HEK293 (cell line): ENCODE data around the gene ADSS1.

ENCODE experiments used
- CTCF ChIA-PET: fragments of 350-600 bp; formaldehyde crosslinking; extraction: SDS; loops from one replicate; lab custom pipeline; 2021; ENCODE audit warnings: antibody characterized with exemption; lab: Yijun Ruan, JAX
- POLR2A ChIA-PET: fragments of 300-600 bp; formaldehyde crosslinking; extraction: SDS; loops from one replicate; lab custom pipeline; 2020; ENCODE audit warnings: antibody characterized with exemption, inconsistent platforms; lab: Yijun Ruan, JAX
- H3K27ac ChIP-seq: fragments of 200-500 bp; sonication (Bioruptor generic); 2 replicates; pipeline ENCODE4 v1.5.1; 2014; ENCODE audit warnings: low read depth, low read length, control low read depth, inconsistent platforms; ENCODE audit errors: extremely low read depth
- H3K36me3 ChIP-seq, 2 experiments: fragments of 200-500 bp in 1 of 2; sonication (Bioruptor generic) in 1 of 2; 1 replicate in 1 of 2; 2 replicates in 1 of 2; pipeline ENCODE4 v1.5.1; 2014 to 2017; ENCODE audit warnings: inconsistent platforms in 2 of 2, low read length in 2 of 2; ENCODE audit not compliant: control insufficient read depth in 2 of 2, insufficient read depth in 1 of 2
- H3K4me1 ChIP-seq: fragments of 200-500 bp; sonication (Bioruptor generic); 2 replicates; pipeline ENCODE4 v1.5.1; 2014; ENCODE audit warnings: mild to moderate bottlenecking, low read length, inconsistent platforms; ENCODE audit not compliant: control insufficient read depth, insufficient read depth
- H3K4me3 ChIP-seq: 2 replicates; pipeline ENCODE4 v1.5.1; 2011; ENCODE audit warnings: low read depth, mild to moderate bottlenecking, control low read depth, low read length, moderate library complexity
- H3K9me3 ChIP-seq: fragments of 200-500 bp; sonication (Bioruptor generic); 2 replicates; pipeline ENCODE4 v1.5.1; 2014; ENCODE audit warnings: low read depth, low read length, inconsistent platforms; ENCODE audit not compliant: control insufficient read depth, insufficient read depth
- GLIS2 ChIP-seq: fragments of 450-650 bp; formaldehyde crosslinking; IDR thresholded peaks from 2 replicates; pipeline ENCODE4 v1.5.1; 2016; ENCODE audit warnings: missing biosample characterization, missing genetic modification characterization
- IKZF3 ChIP-seq: fragments of 450-650 bp; IDR thresholded peaks from 2 replicates; pipeline ENCODE4 v1.5.0; 2018; ENCODE audit warnings: missing biosample characterization, mild to moderate bottlenecking, missing genetic modification characterization, moderate library complexity
- ZNF24 ChIP-seq: fragments of 450-650 bp; formaldehyde crosslinking; IDR thresholded peaks from 2 replicates; pipeline ENCODE4 v1.5.1; 2016; ENCODE audit warnings: missing biosample characterization, missing genetic modification characterization
- ZNF426 ChIP-seq: fragments of 450-650 bp; formaldehyde crosslinking; IDR thresholded peaks from 2 replicates; pipeline ENCODE4 v1.5.1; 2017; ENCODE audit warnings: missing biosample characterization, missing genetic modification characterization, mild to moderate bottlenecking, inconsistent platforms, moderate library complexity
- ZNF549 ChIP-seq: fragments of 450-650 bp; IDR thresholded peaks from 2 replicates; pipeline ENCODE4 v1.5.1; 2018; ENCODE audit warnings: missing biosample characterization, missing genetic modification characterization, mild to moderate bottlenecking, inconsistent platforms, moderate library complexity
- ZNF571 ChIP-seq: fragments of 450-650 bp; formaldehyde crosslinking; IDR thresholded peaks from 2 replicates; pipeline ENCODE4 v1.5.0; 2017; ENCODE audit warnings: missing biosample characterization, missing genetic modification characterization
- ZNF792 ChIP-seq: fragments of 450-650 bp; formaldehyde crosslinking; IDR thresholded peaks from 2 replicates; pipeline ENCODE4 v1.5.1; 2016; ENCODE audit warnings: missing biosample characterization, missing genetic modification characterization
- ZNF843 ChIP-seq: fragments of 450-650 bp; formaldehyde crosslinking; IDR thresholded peaks from 2 replicates; pipeline ENCODE4 v1.5.1; 2016; ENCODE audit warnings: missing biosample characterization, missing genetic modification characterization
- ZXDB ChIP-seq: fragments of 450-650 bp; formaldehyde crosslinking; IDR thresholded peaks from 2 replicates; pipeline ENCODE4 v1.5.1; 2016; ENCODE audit warnings: missing biosample characterization, missing genetic modification characterization
- TF ChIP-seq, protein P1 (sequence below): fragments of 450-650 bp; formaldehyde crosslinking; IDR thresholded peaks from 2 replicates; pipeline ENCODE4 v1.5.1; 2016; ENCODE audit warnings: missing biosample characterization, missing genetic modification characterization, borderline replicate concordance
- TF ChIP-seq, protein P2 (sequence below): fragments of 450-650 bp; formaldehyde crosslinking; IDR thresholded peaks from 2 replicates; pipeline ENCODE4 v1.5.1; 2016; ENCODE audit warnings: missing biosample characterization, missing genetic modification characterization, low read depth
- TF ChIP-seq, protein P3 (sequence below): fragments of 450-650 bp; formaldehyde crosslinking; IDR thresholded peaks from 2 replicates; pipeline ENCODE4 v1.5.1; 2016; ENCODE audit warnings: missing biosample characterization, missing genetic modification characterization, borderline replicate concordance
- TF ChIP-seq, protein P4 (sequence below): fragments of 450-650 bp; formaldehyde crosslinking; IDR thresholded peaks from 2 replicates; pipeline ENCODE4 v1.5.1; 2016; ENCODE audit warnings: missing biosample characterization, missing genetic modification characterization
- TF ChIP-seq, protein P5 (sequence below): fragments of 450-650 bp; IDR thresholded peaks from 2 replicates; pipeline ENCODE4 v1.5.1; 2018; ENCODE audit warnings: missing biosample characterization, mild to moderate bottlenecking, missing genetic modification characterization
- TF ChIP-seq, protein P6 (sequence below): fragments of 450-650 bp; formaldehyde crosslinking; IDR thresholded peaks from 2 replicates; pipeline ENCODE4 v1.5.1; 2016; ENCODE audit warnings: missing biosample characterization, missing genetic modification characterization
- TF ChIP-seq, protein P7 (sequence below): fragments of 450-650 bp; formaldehyde crosslinking; IDR thresholded peaks from 2 replicates; pipeline ENCODE4 v1.5.1; 2016; ENCODE audit warnings: missing biosample characterization, missing genetic modification characterization

ADSS1 gene

DNA sequence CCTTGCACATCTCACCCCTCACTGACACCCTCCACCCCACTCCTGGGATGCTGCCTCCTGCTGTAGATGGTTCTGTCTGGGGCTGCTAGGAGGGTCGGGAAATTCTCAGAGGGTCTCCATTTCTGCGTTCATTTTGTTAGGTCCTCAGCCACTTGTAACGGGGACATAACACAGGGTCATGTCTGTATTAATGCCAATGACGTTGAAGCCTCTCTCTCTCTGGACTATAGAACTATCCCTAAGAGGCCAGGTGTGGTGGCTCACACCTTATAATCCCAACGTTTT, 43.5 kb downstream of the ADSS1 start:
- Histone ChIP-seq H3K27ac (no peak overlapping the region), H3K9me3 (no peaks in the 10 kb centered on the region), H3K36me3 (peaks cover 0 to 29% of the 10 kb centered on the region in 2 experiments; a peak in 2 of 3 replicates), H3K4me1 (peaks cover 4% of the 10 kb centered on the region; the same call in 1 of the 2 replicates), H3K4me3 (no peak overlapping the region)
- TF ChIP-seq, protein P1, sequence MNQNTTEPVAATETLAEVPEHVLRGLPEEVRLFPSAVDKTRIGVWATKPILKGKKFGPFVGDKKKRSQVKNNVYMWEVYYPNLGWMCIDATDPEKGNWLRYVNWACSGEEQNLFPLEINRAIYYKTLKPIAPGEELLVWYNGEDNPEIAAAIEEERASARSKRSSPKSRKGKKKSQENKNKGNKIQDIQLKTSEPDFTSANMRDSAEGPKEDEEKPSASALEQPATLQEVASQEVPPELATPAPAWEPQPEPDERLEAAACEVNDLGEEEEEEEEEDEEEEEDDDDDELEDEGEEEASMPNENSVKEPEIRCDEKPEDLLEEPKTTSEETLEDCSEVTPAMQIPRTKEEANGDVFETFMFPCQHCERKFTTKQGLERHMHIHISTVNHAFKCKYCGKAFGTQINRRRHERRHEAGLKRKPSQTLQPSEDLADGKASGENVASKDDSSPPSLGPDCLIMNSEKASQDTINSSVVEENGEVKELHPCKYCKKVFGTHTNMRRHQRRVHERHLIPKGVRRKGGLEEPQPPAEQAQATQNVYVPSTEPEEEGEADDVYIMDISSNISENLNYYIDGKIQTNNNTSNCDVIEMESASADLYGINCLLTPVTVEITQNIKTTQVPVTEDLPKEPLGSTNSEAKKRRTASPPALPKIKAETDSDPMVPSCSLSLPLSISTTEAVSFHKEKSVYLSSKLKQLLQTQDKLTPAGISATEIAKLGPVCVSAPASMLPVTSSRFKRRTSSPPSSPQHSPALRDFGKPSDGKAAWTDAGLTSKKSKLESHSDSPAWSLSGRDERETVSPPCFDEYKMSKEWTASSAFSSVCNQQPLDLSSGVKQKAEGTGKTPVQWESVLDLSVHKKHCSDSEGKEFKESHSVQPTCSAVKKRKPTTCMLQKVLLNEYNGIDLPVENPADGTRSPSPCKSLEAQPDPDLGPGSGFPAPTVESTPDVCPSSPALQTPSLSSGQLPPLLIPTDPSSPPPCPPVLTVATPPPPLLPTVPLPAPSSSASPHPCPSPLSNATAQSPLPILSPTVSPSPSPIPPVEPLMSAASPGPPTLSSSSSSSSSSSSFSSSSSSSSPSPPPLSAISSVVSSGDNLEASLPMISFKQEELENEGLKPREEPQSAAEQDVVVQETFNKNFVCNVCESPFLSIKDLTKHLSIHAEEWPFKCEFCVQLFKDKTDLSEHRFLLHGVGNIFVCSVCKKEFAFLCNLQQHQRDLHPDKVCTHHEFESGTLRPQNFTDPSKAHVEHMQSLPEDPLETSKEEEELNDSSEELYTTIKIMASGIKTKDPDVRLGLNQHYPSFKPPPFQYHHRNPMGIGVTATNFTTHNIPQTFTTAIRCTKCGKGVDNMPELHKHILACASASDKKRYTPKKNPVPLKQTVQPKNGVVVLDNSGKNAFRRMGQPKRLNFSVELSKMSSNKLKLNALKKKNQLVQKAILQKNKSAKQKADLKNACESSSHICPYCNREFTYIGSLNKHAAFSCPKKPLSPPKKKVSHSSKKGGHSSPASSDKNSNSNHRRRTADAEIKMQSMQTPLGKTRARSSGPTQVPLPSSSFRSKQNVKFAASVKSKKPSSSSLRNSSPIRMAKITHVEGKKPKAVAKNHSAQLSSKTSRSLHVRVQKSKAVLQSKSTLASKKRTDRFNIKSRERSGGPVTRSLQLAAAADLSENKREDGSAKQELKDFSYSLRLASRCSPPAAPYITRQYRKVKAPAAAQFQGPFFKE: no peak
- TF ChIP-seq ZNF24 (tag by site-specific recombination) (no peak), ZNF843 (tag by site-specific recombination) (no peak)
- TF ChIP-seq, protein P2, sequence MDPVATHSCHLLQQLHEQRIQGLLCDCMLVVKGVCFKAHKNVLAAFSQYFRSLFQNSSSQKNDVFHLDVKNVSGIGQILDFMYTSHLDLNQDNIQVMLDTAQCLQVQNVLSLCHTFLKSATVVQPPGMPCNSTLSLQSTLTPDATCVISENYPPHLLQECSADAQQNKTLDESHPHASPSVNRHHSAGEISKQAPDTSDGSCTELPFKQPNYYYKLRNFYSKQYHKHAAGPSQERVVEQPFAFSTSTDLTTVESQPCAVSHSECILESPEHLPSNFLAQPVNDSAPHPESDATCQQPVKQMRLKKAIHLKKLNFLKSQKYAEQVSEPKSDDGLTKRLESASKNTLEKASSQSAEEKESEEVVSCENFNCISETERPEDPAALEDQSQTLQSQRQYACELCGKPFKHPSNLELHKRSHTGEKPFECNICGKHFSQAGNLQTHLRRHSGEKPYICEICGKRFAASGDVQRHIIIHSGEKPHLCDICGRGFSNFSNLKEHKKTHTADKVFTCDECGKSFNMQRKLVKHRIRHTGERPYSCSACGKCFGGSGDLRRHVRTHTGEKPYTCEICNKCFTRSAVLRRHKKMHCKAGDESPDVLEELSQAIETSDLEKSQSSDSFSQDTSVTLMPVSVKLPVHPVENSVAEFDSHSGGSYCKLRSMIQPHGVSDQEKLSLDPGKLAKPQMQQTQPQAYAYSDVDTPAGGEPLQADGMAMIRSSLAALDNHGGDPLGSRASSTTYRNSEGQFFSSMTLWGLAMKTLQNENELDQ: no peak
- POLR2A ChIA-PET: no interaction called here
- CTCF ChIA-PET: interaction anchor here (0.6 to 3.7 kb wide), 7 partner anchors 13 to 1972 kb away, joined by 3 to 57 read pairs (median 8); no protein-coding TSS in a partner anchor

DNA sequence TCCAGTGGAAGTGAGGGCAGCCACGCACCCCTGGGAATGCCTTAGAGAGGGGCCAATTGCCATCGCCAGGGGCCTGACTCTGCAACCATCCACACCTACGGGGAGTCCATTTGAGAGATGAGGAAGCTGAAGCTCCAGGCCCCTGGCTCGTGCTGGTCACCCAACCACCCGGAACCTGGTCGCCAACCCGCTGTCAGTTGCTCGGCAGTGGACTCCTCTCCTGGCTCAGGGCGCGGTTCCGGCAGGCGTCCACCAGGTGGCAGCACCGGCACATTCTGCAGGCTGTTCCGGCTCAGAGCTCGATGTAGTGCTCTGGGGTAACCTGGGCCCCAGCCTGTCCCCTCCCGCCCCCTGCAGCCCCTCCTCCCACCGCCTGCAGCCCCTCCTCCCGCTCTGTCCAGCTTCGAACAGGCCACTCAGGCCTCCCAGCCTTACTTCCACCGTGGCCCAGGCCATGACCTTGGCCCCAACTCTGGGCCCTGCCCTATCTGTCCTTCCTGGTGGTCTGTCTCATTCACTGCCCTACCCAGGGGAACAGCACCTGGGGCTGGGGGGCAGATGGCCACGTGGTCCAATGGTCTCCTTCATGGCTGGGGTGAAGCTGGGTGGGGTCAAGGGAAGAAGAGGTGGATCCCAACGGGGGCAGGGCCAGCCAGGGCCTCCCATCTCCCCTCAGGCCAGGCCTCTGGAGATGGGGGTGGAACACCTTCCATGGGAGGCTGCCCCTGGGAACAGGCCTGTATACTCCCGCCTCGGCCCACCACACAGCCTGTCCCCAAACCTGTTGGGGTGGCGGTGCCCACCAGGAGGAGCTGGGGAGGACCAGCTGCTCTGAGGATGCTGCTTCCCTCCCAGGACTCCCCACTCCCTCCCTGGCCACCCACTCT, 44.7 kb downstream of the ADSS1 start:
- Histone ChIP-seq H3K9me3 (no peaks in the 10 kb centered on the region), H3K36me3 (peaks cover 0 to 40% of the 10 kb centered on the region in 2 experiments; a peak in 1 of 3 replicates), H3K27ac (0 out of 2 replicates have a peak overlapping the region, but pooled peaks have one; percentile 16), H3K4me3 (no peak overlapping the region), H3K4me1 (peaks cover 4% of the 10 kb centered on the region; the same call in 1 of the 2 replicates)
- ChIA-PET POLR2A (interaction anchor here (0.6 to 1.7 kb wide), 7 partner anchors 16 to 204 kb away, joined by 3 to 14 read pairs (median 5); partner anchors contain the start of gene SIVA1), CTCF (interaction anchor here (0.6 to 3.7 kb wide), 23 partner anchors 10 to 1973 kb away, joined by 3 to 57 read pairs (median 4); no protein-coding TSS in a partner anchor)
- TF ChIP-seq IKZF3 (tag by site-specific recombination) (no peak), ZNF792 (tag by site-specific recombination) (no peak), ZNF549 (tag by site-specific recombination) (no peak), ZNF426 (tag by site-specific recombination) (no peak), GLIS2 (tag by site-specific recombination) (peak; percentile 63), ZNF571 (tag by site-specific recombination) (no peak), ZXDB (tag by site-specific recombination) (no peak)
- TF ChIP-seq, protein P3, sequence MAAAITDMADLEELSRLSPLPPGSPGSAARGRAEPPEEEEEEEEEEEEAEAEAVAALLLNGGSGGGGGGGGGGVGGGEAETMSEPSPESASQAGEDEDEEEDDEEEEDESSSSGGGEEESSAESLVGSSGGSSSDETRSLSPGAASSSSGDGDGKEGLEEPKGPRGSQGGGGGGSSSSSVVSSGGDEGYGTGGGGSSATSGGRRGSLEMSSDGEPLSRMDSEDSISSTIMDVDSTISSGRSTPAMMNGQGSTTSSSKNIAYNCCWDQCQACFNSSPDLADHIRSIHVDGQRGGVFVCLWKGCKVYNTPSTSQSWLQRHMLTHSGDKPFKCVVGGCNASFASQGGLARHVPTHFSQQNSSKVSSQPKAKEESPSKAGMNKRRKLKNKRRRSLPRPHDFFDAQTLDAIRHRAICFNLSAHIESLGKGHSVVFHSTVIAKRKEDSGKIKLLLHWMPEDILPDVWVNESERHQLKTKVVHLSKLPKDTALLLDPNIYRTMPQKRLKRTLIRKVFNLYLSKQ (tag by site-specific recombination): no peak
- TF ChIP-seq, protein P4, sequence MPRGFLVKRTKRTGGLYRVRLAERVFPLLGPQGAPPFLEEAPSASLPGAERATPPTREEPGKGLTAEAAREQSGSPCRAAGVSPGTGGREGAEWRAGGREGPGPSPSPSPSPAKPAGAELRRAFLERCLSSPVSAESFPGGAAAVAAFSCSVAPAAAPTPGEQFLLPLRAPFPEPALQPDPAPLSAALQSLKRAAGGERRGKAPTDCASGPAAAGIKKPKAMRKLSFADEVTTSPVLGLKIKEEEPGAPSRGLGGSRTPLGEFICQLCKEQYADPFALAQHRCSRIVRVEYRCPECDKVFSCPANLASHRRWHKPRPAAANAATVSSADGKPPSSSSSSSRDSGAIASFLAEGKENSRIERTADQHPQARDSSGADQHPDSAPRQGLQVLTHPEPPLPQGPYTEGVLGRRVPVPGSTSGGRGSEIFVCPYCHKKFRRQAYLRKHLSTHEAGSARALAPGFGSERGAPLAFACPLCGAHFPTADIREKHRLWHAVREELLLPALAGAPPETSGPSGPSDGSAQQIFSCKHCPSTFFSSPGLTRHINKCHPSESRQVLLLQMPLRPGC (tag by site-specific recombination): 0 out of 2 replicates have a peak, but pooled peaks have one; percentile 26
- TF ChIP-seq, protein P5, sequence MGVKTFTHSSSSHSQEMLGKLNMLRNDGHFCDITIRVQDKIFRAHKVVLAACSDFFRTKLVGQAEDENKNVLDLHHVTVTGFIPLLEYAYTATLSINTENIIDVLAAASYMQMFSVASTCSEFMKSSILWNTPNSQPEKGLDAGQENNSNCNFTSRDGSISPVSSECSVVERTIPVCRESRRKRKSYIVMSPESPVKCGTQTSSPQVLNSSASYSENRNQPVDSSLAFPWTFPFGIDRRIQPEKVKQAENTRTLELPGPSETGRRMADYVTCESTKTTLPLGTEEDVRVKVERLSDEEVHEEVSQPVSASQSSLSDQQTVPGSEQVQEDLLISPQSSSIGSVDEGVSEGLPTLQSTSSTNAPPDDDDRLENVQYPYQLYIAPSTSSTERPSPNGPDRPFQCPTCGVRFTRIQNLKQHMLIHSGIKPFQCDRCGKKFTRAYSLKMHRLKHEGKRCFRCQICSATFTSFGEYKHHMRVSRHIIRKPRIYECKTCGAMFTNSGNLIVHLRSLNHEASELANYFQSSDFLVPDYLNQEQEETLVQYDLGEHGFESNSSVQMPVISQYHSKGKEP (tag by site-specific recombination): no peak
- TF ChIP-seq, protein P6, sequence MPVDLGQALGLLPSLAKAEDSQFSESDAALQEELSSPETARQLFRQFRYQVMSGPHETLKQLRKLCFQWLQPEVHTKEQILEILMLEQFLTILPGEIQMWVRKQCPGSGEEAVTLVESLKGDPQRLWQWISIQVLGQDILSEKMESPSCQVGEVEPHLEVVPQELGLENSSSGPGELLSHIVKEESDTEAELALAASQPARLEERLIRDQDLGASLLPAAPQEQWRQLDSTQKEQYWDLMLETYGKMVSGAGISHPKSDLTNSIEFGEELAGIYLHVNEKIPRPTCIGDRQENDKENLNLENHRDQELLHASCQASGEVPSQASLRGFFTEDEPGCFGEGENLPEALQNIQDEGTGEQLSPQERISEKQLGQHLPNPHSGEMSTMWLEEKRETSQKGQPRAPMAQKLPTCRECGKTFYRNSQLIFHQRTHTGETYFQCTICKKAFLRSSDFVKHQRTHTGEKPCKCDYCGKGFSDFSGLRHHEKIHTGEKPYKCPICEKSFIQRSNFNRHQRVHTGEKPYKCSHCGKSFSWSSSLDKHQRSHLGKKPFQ (tag by site-specific recombination): no peak
- TF ChIP-seq, protein P7, sequence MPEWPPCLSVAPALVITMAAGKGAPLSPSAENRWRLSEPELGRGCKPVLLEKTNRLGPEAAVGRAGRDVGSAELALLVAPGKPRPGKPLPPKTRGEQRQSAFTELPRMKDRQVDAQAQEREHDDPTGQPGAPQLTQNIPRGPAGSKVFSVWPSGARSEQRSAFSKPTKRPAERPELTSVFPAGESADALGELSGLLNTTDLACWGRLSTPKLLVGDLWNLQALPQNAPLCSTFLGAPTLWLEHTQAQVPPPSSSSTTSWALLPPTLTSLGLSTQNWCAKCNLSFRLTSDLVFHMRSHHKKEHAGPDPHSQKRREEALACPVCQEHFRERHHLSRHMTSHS (tag by site-specific recombination): no peak
